Osteoblast (primary cell): ENCODE data around the gene MAPKAP1. TPM values are rescaled to one million over a fixed set of nuclear protein-coding genes. Genes with fewer than 3 reads are reported as not detected.
A peak's percentile ranks its signal among the peaks of the same experiment; 100 is the strongest.

ENCODE experiments used
- DNase-seq: peaks from one replicate; pipeline ENCODE4 v3.0.0; 2011; ENCODE audit warnings: low spot score, mixed read lengths; ENCODE audit not compliant: insufficient read length; ENCODE audit errors: missing footprints
- H2AFZ ChIP-seq: 2 replicates; pipeline ENCODE4 v1.6.0; 2011; ENCODE audit warnings: mild to moderate bottlenecking, low read length
- H3K27ac ChIP-seq: 2 replicates; pipeline ENCODE4 v1.5.1; 2011; ENCODE audit warnings: mild to moderate bottlenecking, low read depth, low read length, moderate library complexity
- H3K27me3 ChIP-seq: 2 replicates; pipeline ENCODE4 v1.6.0; 2012; ENCODE audit warnings: mild to moderate bottlenecking, control low read depth, inconsistent platforms, low read length, moderate library complexity; ENCODE audit not compliant: insufficient read depth
- H3K36me3 ChIP-seq: 2 replicates; pipeline ENCODE4 v1.5.1; 2011; ENCODE audit warnings: mild to moderate bottlenecking, low read length, control low read depth, moderate library complexity; ENCODE audit not compliant: insufficient read depth
- H3K4me1 ChIP-seq: 2 replicates; pipeline ENCODE4 v1.5.1; 2011; ENCODE audit warnings: mild to moderate bottlenecking, low read length, control low read depth, moderate library complexity; ENCODE audit not compliant: insufficient read depth
- H3K4me2 ChIP-seq: 2 replicates; pipeline ENCODE4 v1.6.0; 2011; ENCODE audit warnings: mild to moderate bottlenecking, low read length; ENCODE audit not compliant: insufficient read depth
- H3K4me3 ChIP-seq: fragments of 200-600 bp; sonication (generic); 3 replicates; pipeline ENCODE4 v1.5.1; 2012; ENCODE audit warnings: mild to moderate bottlenecking, low read length, inconsistent platforms; ENCODE audit not compliant: insufficient read depth
- H3K79me2 ChIP-seq: 2 replicates; pipeline ENCODE4 v1.6.0; 2012; ENCODE audit warnings: mild to moderate bottlenecking, low read length, control low read depth, inconsistent platforms; ENCODE audit not compliant: insufficient read depth
- H3K9me3 ChIP-seq: 2 replicates; pipeline ENCODE4 v1.5.1; 2011; ENCODE audit warnings: low read depth, low read length, control low read depth
- H4K20me1 ChIP-seq: 2 replicates; pipeline ENCODE4 v1.6.0; 2012; ENCODE audit warnings: mild to moderate bottlenecking, low read length, control low read depth; ENCODE audit not compliant: insufficient read depth
- total RNA-seq: library from RNA; depleted of rRNA; stranded (reverse); fragments of >200 nt; gene quantifications from 2 replicates; pipeline ENCODE4 v1.2.3, GENCODE V29; 2012
- TF ChIP-seq, protein P1 (sequence below): IDR thresholded peaks from 2 replicates; pipeline ENCODE4 v1.5.1; 2011; ENCODE audit warnings: mild to moderate bottlenecking, low read depth, low read length, moderate library complexity; ENCODE audit errors: extremely low read depth

MAPKAP1 gene
- total RNA-seq, 1 donor = 72.4 TPM

GRCh38 chr9:125633116-125633745 is 73.8 kb downstream of the MAPKAP1 start:
- peaks cover 37% of the 10 kb centered on the region for H3K4me1 ChIP-seq
- peaks cover 95% of the 10 kb centered on the region for H3K79me2 ChIP-seq
- no peaks in the 10 kb centered on the region for H3K36me3 ChIP-seq
- TF ChIP-seq, protein P1, sequence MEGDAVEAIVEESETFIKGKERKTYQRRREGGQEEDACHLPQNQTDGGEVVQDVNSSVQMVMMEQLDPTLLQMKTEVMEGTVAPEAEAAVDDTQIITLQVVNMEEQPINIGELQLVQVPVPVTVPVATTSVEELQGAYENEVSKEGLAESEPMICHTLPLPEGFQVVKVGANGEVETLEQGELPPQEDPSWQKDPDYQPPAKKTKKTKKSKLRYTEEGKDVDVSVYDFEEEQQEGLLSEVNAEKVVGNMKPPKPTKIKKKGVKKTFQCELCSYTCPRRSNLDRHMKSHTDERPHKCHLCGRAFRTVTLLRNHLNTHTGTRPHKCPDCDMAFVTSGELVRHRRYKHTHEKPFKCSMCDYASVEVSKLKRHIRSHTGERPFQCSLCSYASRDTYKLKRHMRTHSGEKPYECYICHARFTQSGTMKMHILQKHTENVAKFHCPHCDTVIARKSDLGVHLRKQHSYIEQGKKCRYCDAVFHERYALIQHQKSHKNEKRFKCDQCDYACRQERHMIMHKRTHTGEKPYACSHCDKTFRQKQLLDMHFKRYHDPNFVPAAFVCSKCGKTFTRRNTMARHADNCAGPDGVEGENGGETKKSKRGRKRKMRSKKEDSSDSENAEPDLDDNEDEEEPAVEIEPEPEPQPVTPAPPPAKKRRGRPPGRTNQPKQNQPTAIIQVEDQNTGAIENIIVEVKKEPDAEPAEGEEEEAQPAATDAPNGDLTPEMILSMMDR = no peak
- peak overlapping the region; percentile 0 for H3K27ac ChIP-seq
- no peak for DNase-seq
- no peaks in the 10 kb centered on the region for H3K9me3 ChIP-seq
- no peak overlapping the region for H3K4me3 ChIP-seq
- peaks cover 52% of the 10 kb centered on the region for H4K20me1 ChIP-seq
- no peaks in the 10 kb centered on the region for H3K27me3 ChIP-seq
- H2AFZ ChIP-seq = no peak overlapping the region
- H3K4me2 ChIP-seq = peak overlapping the region; percentile 3

DNA sequence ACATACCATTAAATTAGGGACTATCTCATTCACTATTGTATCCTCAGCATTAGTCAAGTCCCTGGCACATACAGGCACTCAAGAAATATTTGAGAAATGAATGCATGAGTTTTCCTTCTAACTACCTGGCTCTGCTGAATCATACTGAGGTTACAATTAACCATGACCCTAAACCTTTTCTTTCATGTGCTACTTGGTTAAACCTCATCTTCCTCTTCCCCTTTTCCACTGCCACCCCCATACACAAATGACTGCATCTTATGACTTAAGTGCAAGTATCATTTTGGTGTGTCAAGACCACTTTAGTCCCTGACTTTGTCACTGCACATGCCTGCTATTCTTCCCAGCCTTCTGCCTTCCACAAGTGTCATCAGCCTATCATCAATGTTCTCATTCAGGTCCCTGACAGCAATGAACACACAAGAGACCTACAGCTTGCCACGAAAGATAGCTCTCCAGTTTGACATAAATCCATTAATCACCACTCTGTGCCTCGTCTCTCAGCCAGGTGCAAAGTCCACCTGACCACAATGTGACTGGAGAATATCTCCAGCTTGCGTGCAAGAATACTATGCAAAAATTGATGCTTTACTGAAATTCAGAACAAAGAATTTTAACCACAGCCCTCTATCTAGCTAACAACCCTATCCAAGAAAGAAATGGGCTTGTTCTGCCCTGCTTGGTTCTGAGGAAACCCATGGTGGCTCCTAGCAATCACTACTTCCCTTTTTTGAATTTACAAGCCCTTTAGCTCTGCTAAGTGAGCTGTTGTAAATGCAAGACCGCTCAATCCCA is 74.5 kb downstream of the MAPKAP1 start:
- H3K27ac ChIP-seq = peak overlapping the region; percentile 55
- peaks cover 59% of the 10 kb centered on the region for H4K20me1 ChIP-seq

DNA sequence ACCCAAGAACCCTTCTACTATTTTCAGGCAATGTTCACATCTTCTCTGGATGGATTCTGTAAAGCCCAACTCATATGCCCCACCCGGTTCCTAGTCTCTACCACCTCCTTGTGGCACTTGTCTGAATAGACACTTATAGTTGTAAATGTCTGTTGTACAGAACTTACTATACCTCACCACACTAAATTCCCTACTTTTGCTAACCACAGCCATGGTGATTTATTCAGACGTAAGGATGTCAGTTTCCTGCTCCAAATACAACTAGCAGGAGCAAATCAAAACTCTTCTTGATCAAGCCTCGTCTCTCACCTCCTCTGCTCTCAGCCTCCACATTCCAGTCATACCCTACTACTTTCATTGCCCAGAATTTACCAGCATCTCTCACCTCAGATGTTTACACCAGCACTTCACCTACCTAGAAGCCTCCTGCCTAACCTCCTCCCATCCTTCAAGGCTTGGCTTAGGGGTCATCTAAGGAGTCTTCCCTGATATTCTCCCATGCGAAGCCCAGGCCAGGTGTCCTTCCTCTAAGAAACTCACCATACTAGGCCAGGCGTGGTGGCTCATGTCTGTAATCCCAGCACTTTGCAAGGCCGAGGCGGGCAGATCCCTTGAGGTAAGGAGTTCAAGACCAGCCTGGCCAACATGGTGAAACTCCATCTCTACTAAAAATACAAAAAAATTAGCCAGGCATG is 75.5 kb downstream of the MAPKAP1 start:
- Histone ChIP-seq H3K4me2 (no peak overlapping the region), H2AFZ (no peak overlapping the region), H4K20me1 (peaks cover 66% of the 10 kb centered on the region), H3K27me3 (no peaks in the 10 kb centered on the region), H3K4me1 (peaks cover 37% of the 10 kb centered on the region), H3K79me2 (peaks cover 97% of the 10 kb centered on the region), H3K36me3 (no peaks in the 10 kb centered on the region), H3K4me3 (no peak overlapping the region), H3K9me3 (no peaks in the 10 kb centered on the region), H3K27ac (peak overlapping the region; percentile 55)
- TF ChIP-seq, protein P1 = peak; percentile 72
- DNase-seq = peak; percentile 84

More for the DNA sequence above, 74.5 kb downstream of the MAPKAP1 start:
- H3K79me2 ChIP-seq = peaks cover 95% of the 10 kb centered on the region
- no peaks in the 10 kb centered on the region for H3K36me3 ChIP-seq
- DNase-seq = no peak
- H3K4me3 ChIP-seq = no peak overlapping the region
- H3K4me2 ChIP-seq = peak overlapping the region; percentile 3
- TF ChIP-seq, protein P1 = no peak
- no peaks in the 10 kb centered on the region for H3K9me3 ChIP-seq
- H3K4me1 ChIP-seq = peaks cover 37% of the 10 kb centered on the region
- H2AFZ ChIP-seq = no peak overlapping the region
- no peaks in the 10 kb centered on the region for H3K27me3 ChIP-seq

- H3K4me3 ChIP-seq = no peak overlapping the region
- H3K27me3 ChIP-seq = no peaks in the 10 kb centered on the region
- peaks cover 37% of the 10 kb centered on the region for H3K4me1 ChIP-seq
- H3K9me3 ChIP-seq = no peaks in the 10 kb centered on the region
- H2AFZ ChIP-seq = no peak overlapping the region
- no peaks in the 10 kb centered on the region for H3K36me3 ChIP-seq
- DNase-seq = no peak
- H3K27ac ChIP-seq = no peak overlapping the region
- H3K79me2 ChIP-seq = peaks cover 97% of the 10 kb centered on the region
- H3K4me2 ChIP-seq = no peak overlapping the region
- TF ChIP-seq, protein P1 = no peak
- peaks cover 73% of the 10 kb centered on the region for H4K20me1 ChIP-seq
Measured at GRCh38 chr9:125630436-125630835, 76.6 kb downstream of the MAPKAP1 start.
